H9 (cell line): ENCODE measurements around the gene PDC. TPM values are rescaled to one million over a fixed set of nuclear protein-coding genes. Genes with fewer than 3 reads are reported as not detected.

Source experiments
- DNase-seq: peaks from one replicate; pipeline ENCODE4 v3.0.0-alpha.2; 2017
- H2AFZ ChIP-seq: one replicate; pipeline ENCODE4 v1.6.1; 2013; ENCODE audit warnings: mild to moderate bottlenecking, low read length, control low read depth, moderate library complexity
- H2AK5ac ChIP-seq: 2 replicates; pipeline ENCODE4 v1.6.1; 2013; ENCODE audit warnings: low read length, control low read depth, mixed read lengths; ENCODE audit not compliant: insufficient read length
- H2BK120ac ChIP-seq: one replicate; pipeline ENCODE4 v1.6.1; 2013; ENCODE audit warnings: low read depth, mild to moderate bottlenecking, low read length, control low read depth, inconsistent platforms; ENCODE audit not compliant: poor library complexity, severe bottlenecking
- H2BK12ac ChIP-seq: 2 replicates; pipeline ENCODE4 v1.6.1; 2013; ENCODE audit warnings: low read length, control low read depth, mixed read lengths, low read depth; ENCODE audit not compliant: insufficient read length
- H2BK15ac ChIP-seq: 2 replicates; pipeline ENCODE4 v1.6.1; 2013; ENCODE audit warnings: low read depth, low read length, control low read depth
- H2BK20ac ChIP-seq: one replicate; pipeline ENCODE4 v1.6.1; 2013; ENCODE audit warnings: low read depth, mild to moderate bottlenecking, low read length, control low read depth, inconsistent platforms; ENCODE audit not compliant: poor library complexity, severe bottlenecking
- H2BK5ac ChIP-seq: 2 replicates; pipeline ENCODE4 v1.6.1; 2013; ENCODE audit warnings: low read length, control low read depth, mixed read lengths; ENCODE audit not compliant: insufficient read length
- H3K14ac ChIP-seq: 2 replicates; pipeline ENCODE4 v1.6.1; 2013; ENCODE audit warnings: low read length, control low read depth; ENCODE audit not compliant: insufficient read depth
- H3K18ac ChIP-seq: 2 replicates; pipeline ENCODE4 v1.6.1; 2013; ENCODE audit warnings: low read depth, mild to moderate bottlenecking, mixed read lengths, low read length, control low read depth; ENCODE audit not compliant: insufficient read length
- H3K23ac ChIP-seq: 2 replicates; pipeline ENCODE4 v1.6.1; 2013; ENCODE audit warnings: low read length, control low read depth, mixed read lengths, low read depth; ENCODE audit not compliant: insufficient read length
- H3K23me2 ChIP-seq: 2 replicates; pipeline ENCODE4 v1.6.1; 2013; ENCODE audit warnings: low read depth, mild to moderate bottlenecking, mixed read lengths, low read length, control low read depth; ENCODE audit not compliant: insufficient read length, poor library complexity, severe bottlenecking
- H3K27ac ChIP-seq: 2 replicates; pipeline ENCODE4 v1.5.1; 2013; ENCODE audit warnings: low read length, control low read depth, mixed read lengths, low read depth; ENCODE audit not compliant: insufficient read length
- H3K27me3 ChIP-seq: 2 replicates; pipeline ENCODE4 v1.6.1; 2013; ENCODE audit warnings: low read length, control low read depth, inconsistent platforms; ENCODE audit not compliant: insufficient read depth
- H3K4ac ChIP-seq: 2 replicates; pipeline ENCODE4 v1.6.1; 2013; ENCODE audit warnings: low read depth, mild to moderate bottlenecking, control low read depth, inconsistent platforms, low read length, moderate library complexity
- H3K4me1 ChIP-seq: 2 replicates; pipeline ENCODE4 v1.6.1; 2013; ENCODE audit warnings: low read length, control low read depth, inconsistent platforms; ENCODE audit not compliant: insufficient read depth
- H3K4me2 ChIP-seq: 2 replicates; pipeline ENCODE4 v1.6.1; 2013; ENCODE audit warnings: low read length, control low read depth, mixed read lengths; ENCODE audit not compliant: insufficient read length, insufficient read depth
- H3K56ac ChIP-seq: 2 replicates; pipeline ENCODE4 v1.6.1; 2013; ENCODE audit warnings: low read depth, mild to moderate bottlenecking, mixed read lengths, low read length, control low read depth; ENCODE audit not compliant: insufficient read length
- H3K79me1 ChIP-seq: 2 replicates; pipeline ENCODE4 v1.6.1; 2013; ENCODE audit warnings: low read depth, mild to moderate bottlenecking, moderate library complexity, low read length, control low read depth, inconsistent platforms; ENCODE audit not compliant: insufficient read depth, poor library complexity, severe bottlenecking
- H3K79me2 ChIP-seq: 2 replicates; pipeline ENCODE4 v1.6.1; 2013; ENCODE audit warnings: low read length, control low read depth, inconsistent platforms; ENCODE audit not compliant: insufficient read depth
- H3K9ac ChIP-seq: 2 replicates; pipeline ENCODE4 v1.6.1; 2013; ENCODE audit warnings: low read length, control low read depth, mixed read lengths; ENCODE audit not compliant: insufficient read length; ENCODE audit errors: extremely low read depth
- H3K9me3 ChIP-seq: one replicate; pipeline ENCODE4 v1.6.1; 2013; ENCODE audit warnings: low read depth, low read length, inconsistent platforms; ENCODE audit not compliant: control insufficient read depth
- H3T11ph ChIP-seq: one replicate; pipeline ENCODE4 v1.6.1; 2013; ENCODE audit warnings: mild to moderate bottlenecking, low read length, control low read depth, inconsistent platforms
- H4K20me1 ChIP-seq: one replicate; pipeline ENCODE4 v1.6.1; 2013; ENCODE audit not compliant: control insufficient read depth, insufficient read length, insufficient read depth
- H4K5ac ChIP-seq: 2 replicates; pipeline ENCODE4 v1.6.1; 2013; ENCODE audit warnings: low read depth, mild to moderate bottlenecking, mixed read lengths, low read length, control low read depth; ENCODE audit not compliant: insufficient read length
- H4K8ac ChIP-seq: replicated peaks from 2 replicates; pipeline ENCODE4 v1.6.1; 2013; ENCODE audit warnings: low read length, control low read depth, mixed read lengths, low read depth; ENCODE audit not compliant: insufficient read length
- H4K91ac ChIP-seq: 2 replicates; pipeline ENCODE4 v1.6.1; 2013; ENCODE audit warnings: low read depth, mild to moderate bottlenecking, moderate library complexity, mixed read lengths, low read length, control low read depth; ENCODE audit not compliant: insufficient read length
- H3K27ac Mint-ChIP-seq, 3 experiments: 2 replicates in 2 of 3; 3 replicates in 1 of 3; pipeline ENCODE4 v1.8.0; 2020 to 2021; ENCODE audit warnings: mixed read lengths in 3 of 3, mild to moderate bottlenecking in 1 of 3, moderate library complexity in 1 of 3
- H3K27me3 Mint-ChIP-seq: 2 replicates; pipeline ENCODE4 v1.8.0; 2021; ENCODE audit warnings: low read depth, mild to moderate bottlenecking, moderate library complexity, mixed read lengths
- H3K36me3 Mint-ChIP-seq, 3 experiments: 2 replicates in 2 of 3; 3 replicates in 1 of 3; pipeline ENCODE4 v1.8.0; 2020 to 2021; ENCODE audit warnings: low read depth in 3 of 3, mixed read lengths in 3 of 3; ENCODE audit not compliant: insufficient read depth in 1 of 3
- H3K4me1 Mint-ChIP-seq, 2 experiments: 2 replicates each; pipeline ENCODE4 v1.8.0; 2020; ENCODE audit warnings: mixed read lengths in 2 of 2
- H3K4me3 Mint-ChIP-seq, 2 experiments: 2 replicates in 1 of 2; 3 replicates in 1 of 2; pipeline ENCODE4 v1.8.0; 2020 to 2021; ENCODE audit warnings: mild to moderate bottlenecking in 2 of 2, mixed read lengths in 2 of 2, moderate library complexity in 1 of 2
- H3K9me3 Mint-ChIP-seq, 2 experiments: 2 replicates in 1 of 2; 3 replicates in 1 of 2; pipeline ENCODE4 v1.8.0; 2020; ENCODE audit warnings: mild to moderate bottlenecking in 2 of 2, mixed read lengths in 2 of 2, moderate library complexity in 1 of 2
- CTCF ChIP-seq: fragments of 200-600 bp; sonication (generic); conservative IDR thresholded peaks from 3 replicates; pipeline ENCODE4 v1.8.0; 2021; ENCODE audit warnings: antibody characterized with exemption, mild to moderate bottlenecking
- WGBS: extraction: QIAGEN DNeasy Blood & Tissue Kit; methylation state at CpG from one replicate; pipeline ENCODE4 v1.1.7; 2013; ENCODE audit warnings: missing lambda C conversion rate, low lambda C conversion rate, mixed read lengths; ENCODE audit not compliant: insufficient read length; ENCODE audit errors: extremely low coverage; 5-methylcytosine and 5-hydroxymethylcytosine counted together
- total RNA-seq: library from RNA; stranded (reverse); gene quantifications from 2 replicates; pipeline ENCODE4 v1.2.1, GENCODE V29; 2021

Gene PDC
- total RNA-seq, 1 experiment from 2014 or later, result not detected

- Histone ChIP-seq H3K56ac (no peak overlapping the region), H3K79me1 (no peaks in the 10 kb centered on the region), H3K4me1 (no peaks in the 10 kb centered on the region), H3T11ph (no peak overlapping the region), H4K5ac (no peak overlapping the region), H4K8ac (no peak overlapping the region), H3K9me3 (no peaks in the 10 kb centered on the region), H3K18ac (no peak overlapping the region), H2BK5ac (no peak overlapping the region), H3K4me2 (no peak overlapping the region), H2BK15ac (no peak overlapping the region), H4K20me1 (no peaks in the 10 kb centered on the region), H3K23me2 (no peaks in the 10 kb centered on the region), H2BK120ac (no peak overlapping the region), H3K27me3 (no peaks in the 10 kb centered on the region), H3K9ac (no peak overlapping the region), H3K14ac (no peak overlapping the region), H2AFZ (no peak overlapping the region), H4K91ac (no peak overlapping the region), H3K27ac (no peak overlapping the region), H3K23ac (no peak overlapping the region), H2AK5ac (no peak overlapping the region), H3K79me2 (no peaks in the 10 kb centered on the region), H3K4ac (no peak overlapping the region), H2BK12ac (no peak overlapping the region), H2BK20ac (no peak overlapping the region)
- H3K4me3 Mint-ChIP-seq, result no peak overlapping the region
- H3K27me3 Mint-ChIP-seq, result no peaks in the 10 kb centered on the region
- H3K27ac Mint-ChIP-seq, result no peak overlapping the region
- H3K9me3 Mint-ChIP-seq, result no peaks in the 10 kb centered on the region
- no peak for DNase-seq
- no peaks in the 10 kb centered on the region for H3K4me1 Mint-ChIP-seq
- WGBS, result no CpG with 5 or more reads among the region's 1 CpG
- no peak for TF ChIP-seq CTCF
- H3K36me3 Mint-ChIP-seq, result peaks cover 0 to 12% (median 5%) of the 10 kb centered on the region in 3 experiments; a peak in 5 of 7 replicates
Observed at GRCh38 chr1:186413319-186413718, 47.6 kb downstream of the PDC start.
